Muscle of leg (tissue), 11 donors: ENCODE results near the gene FAM167B. TPM values are rescaled to one million over a fixed set of nuclear protein-coding genes. Genes with fewer than 3 reads are reported as not detected.

ENCODE experiments used
- DNase-seq: peaks from one replicate; pipeline ENCODE4 v3.0.0; 2013
- H3K27ac ChIP-seq: one replicate; pipeline ENCODE4 v1.5.1; 2013; ENCODE audit warnings: mild to moderate bottlenecking, low read length, control low read depth
- H3K27me3 ChIP-seq: one replicate; pipeline ENCODE4 v1.6.1; 2013; ENCODE audit warnings: low read length; ENCODE audit not compliant: control insufficient read depth, insufficient read depth
- H3K36me3 ChIP-seq: one replicate; pipeline ENCODE4 v1.6.1; 2013; ENCODE audit warnings: low read length; ENCODE audit not compliant: control insufficient read depth, insufficient read depth
- H3K4me1 ChIP-seq: one replicate; pipeline ENCODE4 v1.6.1; 2013; ENCODE audit warnings: low read length; ENCODE audit not compliant: control insufficient read depth, insufficient read depth
- H3K4me3 ChIP-seq: one replicate; pipeline ENCODE4 v1.5.1; 2013; ENCODE audit warnings: low read length, control low read depth
- H3K9me3 ChIP-seq: replicated peaks from 2 replicates; pipeline ENCODE4 v1.6.1; 2013; ENCODE audit warnings: low read depth, low read length; ENCODE audit not compliant: control insufficient read depth
- WGBS: methylation state at CpG from one replicate; pipeline ENCODE4 v1.1.5; 2013; ENCODE audit warnings: missing lambda C conversion rate; ENCODE audit not compliant: insufficient coverage; 5-methylcytosine and 5-hydroxymethylcytosine counted together
- polyA plus RNA-seq, 8 donors: library from polyadenylated mRNA; unstranded; fragments of 120-200 nt; gene quantifications; one replicate each; pipeline versions ENCODE4 v1.2.1 to v1.2.3, GENCODE V29; 2013; ENCODE audit warnings: inconsistent platforms in 1 of 8, low replicate concordance in 1 of 8; ENCODE audit not compliant: insufficient read length in 8 of 8, insufficient read depth in 1 of 8
- total RNA-seq: library from RNA; stranded (reverse); fragments of 120-200 nt; gene quantifications from one replicate; pipeline ENCODE4 v1.2.4, GENCODE V29; 2013

The FAM167B gene
- total and polyA plus RNA-seq, 9 donors, result 2.5 to 5.6 (median 4.7) TPM

GRCh38 chr1:32223683-32224082 is 23.3 kb upstream of the FAM167B start:
- no peak for DNase-seq
- no peak overlapping the region for H3K4me3 ChIP-seq

DNA sequence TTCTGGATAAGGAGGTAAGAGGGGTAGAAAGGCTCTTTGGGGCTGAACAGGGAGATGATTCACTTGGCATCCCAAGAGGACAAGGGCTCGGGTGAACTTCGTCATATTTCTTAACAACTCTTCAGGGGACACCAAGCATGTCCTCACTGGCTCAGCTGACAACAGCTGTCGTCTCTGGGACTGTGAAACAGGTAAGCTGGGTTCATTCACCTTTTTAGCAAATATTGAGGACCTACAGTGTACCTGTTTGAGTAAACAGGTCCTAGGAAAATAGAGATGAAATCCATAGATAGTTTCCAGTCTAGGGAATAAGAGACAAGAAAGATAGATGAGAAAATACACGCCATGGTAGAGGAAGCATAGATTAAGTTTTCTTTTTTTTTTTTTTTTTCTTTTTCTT is 22.7 kb upstream of the FAM167B start:
- Histone ChIP-seq H3K27me3 (no peaks in the 10 kb centered on the region), H3K36me3 (peaks cover 60% of the 10 kb centered on the region), H3K9me3 (no peaks in the 10 kb centered on the region), H3K27ac (no peak overlapping the region), H3K4me1 (peaks cover 23% of the 10 kb centered on the region), H3K4me3 (no peak overlapping the region)
- no peak for DNase-seq
- WGBS, result 100% methylated on average over 2 of the region's 4 CpGs

More at GRCh38 chr1:32223683-32224082, 23.3 kb upstream of the FAM167B start:
- no peak overlapping the region for H3K27ac ChIP-seq
- WGBS, result 62% methylated on average over 3 of the region's 3 CpGs
- H3K36me3 ChIP-seq, result peaks cover 59% of the 10 kb centered on the region
- H3K27me3 ChIP-seq, result no peaks in the 10 kb centered on the region
- peaks cover 23% of the 10 kb centered on the region for H3K4me1 ChIP-seq
- H3K9me3 ChIP-seq, result no peaks in the 10 kb centered on the region

GRCh38 chr1:32228771-32229170 is 18.3 kb upstream of the FAM167B start:
- peaks cover under 1% of the 10 kb centered on the region for H3K4me1 ChIP-seq
- H3K9me3 ChIP-seq, result no peaks in the 10 kb centered on the region
- H3K27me3 ChIP-seq, result no peaks in the 10 kb centered on the region
- H3K27ac ChIP-seq, result no peak overlapping the region
- no CpG with 5 or more reads among the region's 3 CpGs for WGBS
- H3K4me3 ChIP-seq, result no peak overlapping the region
- no peak for DNase-seq
- H3K36me3 ChIP-seq, result peaks cover 70% of the 10 kb centered on the region

- Histone ChIP-seq H3K4me1 (no peaks in the 10 kb centered on the region), H3K4me3 (no peak overlapping the region), H3K36me3 (peaks cover 57% of the 10 kb centered on the region), H3K27ac (no peak overlapping the region), H3K9me3 (no peaks in the 10 kb centered on the region), H3K27me3 (no peaks in the 10 kb centered on the region)
- DNase-seq, result no peak
- WGBS, result 77% methylated on average over 2 of the region's 5 CpGs
Measured at GRCh38 chr1:32231843-32232432, 15.1 kb upstream of the FAM167B start.

GRCh38 chr1:32232558-32233304 is 14.3 kb upstream of the FAM167B start:
- H3K27ac ChIP-seq, result no peak overlapping the region
- no peaks in the 10 kb centered on the region for H3K9me3 ChIP-seq
- H3K36me3 ChIP-seq, result peaks cover 53% of the 10 kb centered on the region
- no peak overlapping the region for H3K4me3 ChIP-seq
- no peaks in the 10 kb centered on the region for H3K4me1 ChIP-seq
- no peaks in the 10 kb centered on the region for H3K27me3 ChIP-seq
- no peak for DNase-seq
- WGBS, result 77% methylated on average over 4 of the region's 8 CpGs

DNA sequence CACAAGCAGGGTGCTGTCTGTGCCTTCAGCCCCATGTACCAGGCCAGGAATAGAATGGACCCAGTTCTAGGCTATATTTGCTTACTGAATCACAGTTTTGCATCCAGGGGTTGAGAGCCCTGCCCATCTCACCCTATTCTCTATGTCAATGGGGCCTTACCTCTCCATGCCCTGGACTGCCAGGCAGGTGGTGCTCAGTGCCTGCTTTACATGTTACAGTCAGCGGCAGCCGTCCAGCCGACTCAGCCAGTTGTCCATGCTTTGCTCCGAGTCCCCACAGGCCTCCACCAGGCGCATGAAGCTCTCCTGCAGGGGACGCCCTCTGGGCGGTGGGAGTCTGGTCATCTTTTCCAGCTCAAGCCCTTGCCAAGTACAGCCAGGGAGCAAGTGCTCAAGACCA is 12.2 kb upstream of the FAM167B start:
- no peaks in the 10 kb centered on the region for H3K9me3 ChIP-seq
- H3K27ac ChIP-seq, result no peak overlapping the region
- no peaks in the 10 kb centered on the region for H3K27me3 ChIP-seq
- 73% methylated on average over 7 of the region's 7 CpGs for WGBS
- peaks cover 8% of the 10 kb centered on the region for H3K4me1 ChIP-seq
- no peak overlapping the region for H3K4me3 ChIP-seq
- H3K36me3 ChIP-seq, result peaks cover 42% of the 10 kb centered on the region
- no peak for DNase-seq

DNA sequence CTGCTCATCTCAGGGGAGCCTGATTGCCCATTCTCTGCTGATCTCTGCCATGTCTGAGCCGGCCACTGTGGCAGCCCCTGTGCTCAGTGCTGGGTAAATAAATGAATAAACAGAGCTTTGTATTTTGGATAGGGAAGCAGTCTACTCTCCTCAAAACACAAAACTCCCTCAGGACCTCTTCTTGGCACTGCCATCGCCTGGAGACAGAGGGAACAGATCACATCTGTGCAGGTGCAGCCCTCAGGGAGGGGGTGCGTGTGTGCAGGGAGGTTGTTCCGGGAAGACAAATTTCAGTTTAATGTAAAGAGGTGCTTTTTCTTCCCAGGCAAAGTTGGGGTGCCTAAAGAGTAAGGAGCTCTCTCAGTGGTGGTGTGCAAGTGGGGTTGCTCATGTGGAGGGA is 7.7 kb upstream of the FAM167B start:
- Histone ChIP-seq H3K9me3 (no peaks in the 10 kb centered on the region), H3K36me3 (peaks cover 14% of the 10 kb centered on the region), H3K4me1 (peaks cover 36% of the 10 kb centered on the region), H3K4me3 (no peak overlapping the region), H3K27me3 (no peaks in the 10 kb centered on the region), H3K27ac (peak overlapping the region; percentile 91)
- no peak for DNase-seq
- WGBS, result 39% methylated on average over 2 of the region's 4 CpGs

- peaks cover 36% of the 10 kb centered on the region for H3K4me1 ChIP-seq
- H3K9me3 ChIP-seq, result no peaks in the 10 kb centered on the region
- peak overlapping the region; percentile 78 for H3K4me3 ChIP-seq
- DNase-seq, result no peak
- H3K27ac ChIP-seq, result peak overlapping the region; percentile 91
- 15% methylated on average over 19 of the region's 20 CpGs for WGBS
- no peaks in the 10 kb centered on the region for H3K27me3 ChIP-seq
- peaks cover 11% of the 10 kb centered on the region for H3K36me3 ChIP-seq
Measured at GRCh38 chr1:32239790-32240139, 7.3 kb upstream of the FAM167B start.

GRCh38 chr1:32240140-32240951 is 6.7 kb upstream of the FAM167B start:
- DNase-seq, result peak; percentile 77

More at GRCh38 chr1:32240140-32240951, 6.7 kb upstream of the FAM167B start:
- 1% methylated on average over 58 of the region's 62 CpGs for WGBS
- peak overlapping the region; percentile 91 for H3K27ac ChIP-seq
- H3K27me3 ChIP-seq, result no peaks in the 10 kb centered on the region
- no peaks in the 10 kb centered on the region for H3K9me3 ChIP-seq
- peaks cover 36% of the 10 kb centered on the region for H3K4me1 ChIP-seq
- H3K36me3 ChIP-seq, result peaks cover 8% of the 10 kb centered on the region
- peak overlapping the region; percentile 78 for H3K4me3 ChIP-seq
